ENCODE data around the gene TXNDC17.

GRCh38 chr17:6602141-6602540 lies 38.7 kb upstream of the TXNDC17 start:
- no peak for TF ChIP-seq CTCF (IDR thresholded peaks at IDR 0.05)
- no peak for TF ChIP-seq POLR2A (IDR thresholded peaks at IDR 0.05)

Data from breast epithelium (tissue), 3 donors.